Thoracic aorta (tissue), 2 donors: ENCODE measurements around the gene RGS11. TPM values are rescaled to one million over a fixed set of nuclear protein-coding genes. Genes with fewer than 3 reads are reported as not detected.

Experiments
- ATAC-seq: fragments of 150-250 bp; one replicate; pipeline ENCODE4 v1.8.0; 2017; ENCODE audit warnings: low read depth; ENCODE audit not compliant: insufficient number of reproducible peaks, low FRiP score
- DNase-seq: peaks from one replicate; pipeline ENCODE4 v3.0.0-alpha.2; 2020; ENCODE audit warnings: low spot score
- H3K27ac ChIP-seq, 2 donors: fragments of 200-600 bp; sonication (generic); 1 replicate in 1 of 2; 2 replicates in 1 of 2; pipeline ENCODE4 v1.5.1; 2016; ENCODE audit warnings: mild to moderate bottlenecking in 2 of 2, moderate library complexity in 2 of 2
- H3K27me3 ChIP-seq: fragments of 200-600 bp; sonication (generic); replicated peaks from 2 replicates; pipeline ENCODE4 v1.6.0; 2016; ENCODE audit warnings: mild to moderate bottlenecking; ENCODE audit not compliant: insufficient read depth
- H3K36me3 ChIP-seq: fragments of 200-600 bp; sonication (generic); one replicate; pipeline ENCODE4 v1.5.1; 2016
- H3K4me1 ChIP-seq, 2 donors: fragments of 200-600 bp; sonication (generic); 1 replicate in 1 of 2; 2 replicates in 1 of 2; pipeline versions ENCODE4 v1.5.1 to v1.6.0; 2016; ENCODE audit warnings: low read depth in 2 of 2, mild to moderate bottlenecking in 1 of 2; ENCODE audit not compliant: control insufficient read depth in 1 of 2
- H3K4me3 ChIP-seq: fragments of 200-600 bp; sonication (generic); 2 replicates; pipeline ENCODE4 v1.5.1; 2016; ENCODE audit warnings: mild to moderate bottlenecking
- H3K9me3 ChIP-seq: fragments of 200-600 bp; sonication (generic); 2 replicates; pipeline ENCODE4 v1.5.1; 2016
- total RNA-seq, 2 donors: library from RNA; depleted of rRNA; stranded (reverse); fragments of >200 nt; gene quantifications; one replicate each; pipeline versions ENCODE4 v1.1.0 to v1.2.3, GENCODE V29; 2016
- TF ChIP-seq, protein P1 (sequence below): fragments of 200-600 bp; sonication (generic); IDR thresholded peaks from one replicate; pipeline ENCODE4 v1.5.1; 2019; ENCODE audit warnings: antibody characterized with exemption

RGS11 gene
- total RNA-seq, 2 donors from 2014 or later: 16.8 to 19.4 TPM

- H3K4me1 ChIP-seq: no peaks in the 10 kb centered on the region
- no peaks in the 10 kb centered on the region for H3K9me3 ChIP-seq
- ATAC-seq (no peak), DNase-seq (no peak)
- H3K4me3 ChIP-seq: no peak overlapping the region
- H3K27me3 ChIP-seq: no peaks in the 10 kb centered on the region
- no peak overlapping the region for H3K27ac ChIP-seq
- peaks cover 29% of the 10 kb centered on the region for H3K36me3 ChIP-seq
- TF ChIP-seq, protein P1, sequence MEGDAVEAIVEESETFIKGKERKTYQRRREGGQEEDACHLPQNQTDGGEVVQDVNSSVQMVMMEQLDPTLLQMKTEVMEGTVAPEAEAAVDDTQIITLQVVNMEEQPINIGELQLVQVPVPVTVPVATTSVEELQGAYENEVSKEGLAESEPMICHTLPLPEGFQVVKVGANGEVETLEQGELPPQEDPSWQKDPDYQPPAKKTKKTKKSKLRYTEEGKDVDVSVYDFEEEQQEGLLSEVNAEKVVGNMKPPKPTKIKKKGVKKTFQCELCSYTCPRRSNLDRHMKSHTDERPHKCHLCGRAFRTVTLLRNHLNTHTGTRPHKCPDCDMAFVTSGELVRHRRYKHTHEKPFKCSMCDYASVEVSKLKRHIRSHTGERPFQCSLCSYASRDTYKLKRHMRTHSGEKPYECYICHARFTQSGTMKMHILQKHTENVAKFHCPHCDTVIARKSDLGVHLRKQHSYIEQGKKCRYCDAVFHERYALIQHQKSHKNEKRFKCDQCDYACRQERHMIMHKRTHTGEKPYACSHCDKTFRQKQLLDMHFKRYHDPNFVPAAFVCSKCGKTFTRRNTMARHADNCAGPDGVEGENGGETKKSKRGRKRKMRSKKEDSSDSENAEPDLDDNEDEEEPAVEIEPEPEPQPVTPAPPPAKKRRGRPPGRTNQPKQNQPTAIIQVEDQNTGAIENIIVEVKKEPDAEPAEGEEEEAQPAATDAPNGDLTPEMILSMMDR: no peak
Measured at GRCh38 chr16:314351-314750, 38.6 kb upstream of the RGS11 start.

GRCh38 chr16:311725-312124, 36.0 kb upstream of the RGS11 start:
- Histone ChIP-seq H3K36me3 (peaks cover 18% of the 10 kb centered on the region), H3K9me3 (no peaks in the 10 kb centered on the region), H3K4me3 (no peak overlapping the region), H3K4me1 (no peaks in the 10 kb centered on the region), H3K27ac (no peak overlapping the region), H3K27me3 (no peaks in the 10 kb centered on the region)
- no peak for DNase-seq
- TF ChIP-seq, protein P1: no peak
- ATAC-seq: no peak

DNA sequence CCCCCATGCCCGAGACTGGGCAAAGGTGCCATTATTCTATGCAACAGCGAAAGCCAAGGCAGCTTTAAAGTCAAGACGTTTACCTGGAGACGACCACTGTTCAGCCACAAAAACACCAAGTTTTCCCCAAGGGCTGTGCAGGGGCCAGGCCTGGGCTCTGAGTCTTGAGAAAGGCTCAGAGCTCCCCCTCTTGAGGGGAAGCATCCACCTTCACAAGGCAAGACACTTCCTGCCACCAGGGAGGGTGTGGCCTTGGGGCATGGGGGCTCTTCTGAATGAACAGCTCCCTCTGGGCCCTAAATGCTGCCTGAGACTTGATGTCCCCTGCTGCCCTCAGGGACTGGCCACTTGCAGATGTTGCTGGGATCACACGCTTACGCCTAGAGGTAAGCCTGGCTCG, 33.7 kb upstream of the RGS11 start:
- DNase-seq (no peak), ATAC-seq (no peak)
- no peaks in the 10 kb centered on the region for H3K27me3 ChIP-seq
- no peaks in the 10 kb centered on the region for H3K4me1 ChIP-seq
- H3K27ac ChIP-seq: no peak overlapping the region
- peaks cover 18% of the 10 kb centered on the region for H3K36me3 ChIP-seq
- no peaks in the 10 kb centered on the region for H3K9me3 ChIP-seq
- TF ChIP-seq, protein P1: no peak
- no peak overlapping the region for H3K4me3 ChIP-seq

- H3K9me3 ChIP-seq: no peaks in the 10 kb centered on the region
- TF ChIP-seq, protein P1: no peak
- no peak for ATAC-seq
- no peak for DNase-seq
- no peaks in the 10 kb centered on the region for H3K27me3 ChIP-seq
- no peak overlapping the region for H3K27ac ChIP-seq
- H3K4me1 ChIP-seq: no peaks in the 10 kb centered on the region
- H3K4me3 ChIP-seq: no peak overlapping the region
- H3K36me3 ChIP-seq: peaks cover 4% of the 10 kb centered on the region
Measured at GRCh38 chr16:307691-308312, 32.1 kb upstream of the RGS11 start.

DNA sequence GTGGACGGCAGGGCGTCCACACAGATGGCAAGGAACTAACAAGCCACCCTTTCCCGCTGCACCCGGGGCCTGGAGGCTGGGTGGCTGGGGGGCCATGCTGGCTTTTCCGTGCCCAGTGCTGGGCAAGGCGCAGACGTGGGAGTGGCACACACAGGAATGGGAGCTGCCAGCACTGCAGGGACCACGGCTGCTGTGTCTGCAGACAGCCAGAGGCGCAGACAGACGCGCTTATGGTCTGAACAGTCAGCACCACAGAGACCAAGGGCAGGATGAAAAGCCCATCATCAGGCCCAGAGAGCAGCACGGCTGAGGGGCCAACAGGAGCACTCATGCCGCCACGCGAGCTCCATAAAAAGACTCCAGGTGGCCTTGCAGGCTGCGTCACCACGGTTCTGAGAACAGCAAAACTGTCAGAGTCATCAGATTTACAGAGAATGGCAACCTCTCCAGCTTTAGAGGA, 31.2 kb upstream of the RGS11 start:
- DNase-seq (no peak), ATAC-seq (no peak)
- Histone ChIP-seq H3K27me3 (no peaks in the 10 kb centered on the region), H3K4me3 (no peak overlapping the region), H3K9me3 (no peaks in the 10 kb centered on the region), H3K27ac (no peak overlapping the region), H3K36me3 (peaks cover 2% of the 10 kb centered on the region), H3K4me1 (no peaks in the 10 kb centered on the region)
- TF ChIP-seq, protein P1: no peak
